D341Med (cell line): Measurements from ENCODE around the gene AK3.

Experiments used
- DNase-seq: peaks from one replicate; pipeline ENCODE4 v3.0.0; 2012; ENCODE audit warnings: low spot score

Gene AK3

GRCh38 chr9:4704129-4704528 is 36.9 kb downstream of the AK3 start:
- no peak for DNase-seq

GRCh38 chr9:4701526-4701925 is 39.5 kb downstream of the AK3 start:
- no peak for DNase-seq

- DNase-seq, result no peak
Measured at GRCh38 chr9:4700932-4701331, 40.1 kb downstream of the AK3 start.

- DNase-seq, result no peak
Measured at GRCh38 chr9:4700091-4700490, 40.9 kb downstream of the AK3 start.

- no peak for DNase-seq
Measured at GRCh38 chr9:4691795-4692194, 49.2 kb downstream of the AK3 start.

- no peak for DNase-seq
Measured at GRCh38 chr9:4690144-4690543, 50.9 kb downstream of the AK3 start.

GRCh38 chr9:4689687-4690104 is 51.3 kb downstream of the AK3 start:
- no peak for DNase-seq

- DNase-seq, result no peak
Measured at GRCh38 chr9:4689021-4689420, 52.0 kb downstream of the AK3 start.

GRCh38 chr9:4686584-4686983 is 54.4 kb downstream of the AK3 start:
- no peak for DNase-seq

- no peak for DNase-seq
Measured at GRCh38 chr9:4686112-4686511, 54.9 kb downstream of the AK3 start.

- no peak for DNase-seq
Measured at GRCh38 chr9:4684820-4685219, 56.2 kb downstream of the AK3 start.

- DNase-seq, result no peak
Measured at GRCh38 chr9:4680750-4681149, 60.3 kb downstream of the AK3 start.

GRCh38 chr9:4680173-4680525 is 60.9 kb downstream of the AK3 start:
- no peak for DNase-seq

GRCh38 chr9:4679268-4680172 is 61.5 kb downstream of the AK3 start, which contains the start of gene CDC37L1:
Gene CDC37L1 (plus strand): TSS chr9:4679569. CDS start chr9:4679768, 199 bp downstream.
- peak; percentile 97 for DNase-seq

- peak; percentile 18 for DNase-seq
Measured at GRCh38 chr9:4678679-4679267, 62.2 kb downstream of the AK3 start.

GRCh38 chr9:4677392-4677791 is 63.6 kb downstream of the AK3 start:
- no peak for DNase-seq

GRCh38 chr9:4674783-4675182 is 66.2 kb downstream of the AK3 start:
- DNase-seq, result no peak

- no peak for DNase-seq
Measured at GRCh38 chr9:4671737-4672136, 69.3 kb downstream of the AK3 start.

- no peak for DNase-seq
Measured at GRCh38 chr9:4670591-4670990, 70.4 kb downstream of the AK3 start.

GRCh38 chr9:4669890-4670289 is 71.1 kb downstream of the AK3 start:
- DNase-seq, result no peak

GRCh38 chr9:4668604-4669003 is 72.4 kb downstream of the AK3 start:
- DNase-seq, result no peak

GRCh38 chr9:4667681-4668080 is 73.3 kb downstream of the AK3 start:
- DNase-seq, result no peak

- peak; percentile 28 for DNase-seq
Measured at GRCh38 chr9:4666042-4666699, 74.8 kb downstream of the AK3 start, which contains the start of gene SPATA6L. Gene SPATA6L (minus strand): TSS chr9:4666480. CDS start chr9:4666250, 230 bp downstream.
